ENCODE data around the gene FAM124A.

FAM124A gene, protein sequence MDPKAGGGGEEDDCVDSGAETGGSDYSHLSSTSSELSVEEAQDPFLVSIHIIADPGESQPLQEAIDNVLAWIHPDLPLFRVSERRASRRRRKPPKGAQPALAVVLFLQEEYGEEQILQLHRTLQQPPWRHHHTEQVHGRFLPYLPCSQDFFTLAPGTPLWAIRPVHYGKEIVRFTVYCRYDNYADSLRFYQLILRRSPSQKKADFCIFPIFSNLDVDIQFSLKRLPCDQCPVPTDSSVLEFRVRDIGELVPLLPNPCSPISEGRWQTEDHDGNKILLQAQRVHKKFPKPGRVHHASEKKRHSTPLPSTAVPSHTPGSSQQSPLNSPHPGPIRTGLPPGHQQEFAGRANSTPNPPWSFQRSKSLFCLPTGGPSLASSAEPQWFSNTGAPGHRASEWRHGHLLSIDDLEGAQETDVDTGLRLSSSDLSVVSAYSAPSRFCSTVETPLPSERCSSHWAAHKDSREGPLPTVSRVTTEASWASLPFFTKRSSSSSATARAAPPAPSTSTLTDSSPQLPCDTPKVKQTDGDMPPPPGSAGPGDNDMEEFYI

DNA sequence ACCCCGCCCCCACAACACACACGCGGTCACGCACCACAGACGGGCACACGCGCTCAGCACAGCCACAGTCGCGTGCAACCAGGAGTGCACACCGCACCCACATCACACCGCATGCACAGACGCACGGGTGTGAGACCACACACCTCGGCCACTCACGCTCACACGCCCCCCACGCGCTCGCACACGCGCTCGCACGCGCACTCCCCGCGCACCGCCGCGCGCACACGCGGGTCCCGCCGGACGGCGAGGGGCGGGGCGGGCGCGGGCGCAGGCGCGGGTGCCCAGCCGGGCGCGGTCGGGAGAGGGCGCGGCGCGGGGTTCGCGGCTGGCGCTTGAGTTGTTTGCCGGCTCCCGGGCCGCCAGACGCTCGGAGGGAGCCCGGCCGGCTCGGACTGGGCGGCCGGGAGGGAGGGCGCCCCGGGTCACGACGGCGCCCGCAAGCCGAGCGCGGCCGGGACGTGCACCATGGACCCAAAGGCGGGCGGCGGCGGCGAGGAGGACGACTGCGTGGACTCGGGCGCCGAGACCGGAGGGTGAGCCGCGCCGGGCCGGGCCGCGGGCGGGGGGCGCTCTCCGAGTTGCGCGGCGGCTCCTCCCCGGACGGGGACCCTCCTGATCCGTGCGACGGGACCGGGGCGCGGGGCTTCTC, at the start of gene FAM124A:
FAM124A (plus strand) TSS at position 362 of the 649 bp plus-strand sequence; CDS start at position 466, 104 bp downstream.
- no peak for DNase-seq (ENCODE audit: low read depth, low spot score)

DNA sequence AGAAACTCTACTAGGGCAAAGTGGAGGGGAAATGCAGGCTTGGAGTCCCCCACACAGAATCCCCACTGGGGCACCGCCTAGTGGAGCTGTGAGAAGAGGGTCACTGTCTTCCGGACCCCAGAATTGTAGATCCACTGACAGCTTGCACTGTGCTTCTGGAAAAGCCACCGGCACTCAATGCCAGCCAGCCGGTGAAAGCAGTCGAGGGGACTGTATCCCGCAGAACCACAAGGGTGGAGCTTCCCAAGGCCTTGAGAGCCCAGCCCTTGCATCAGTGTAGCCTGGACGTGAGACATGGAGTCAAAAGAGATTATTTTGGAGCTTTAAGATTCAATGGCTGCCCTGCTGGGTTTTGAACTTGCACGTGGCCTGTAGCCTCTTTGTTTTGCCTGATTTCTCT, 47.2 kb upstream of the FAM124A start:
- no peak for DNase-seq (ENCODE audit: low read depth, low spot score)

DNA sequence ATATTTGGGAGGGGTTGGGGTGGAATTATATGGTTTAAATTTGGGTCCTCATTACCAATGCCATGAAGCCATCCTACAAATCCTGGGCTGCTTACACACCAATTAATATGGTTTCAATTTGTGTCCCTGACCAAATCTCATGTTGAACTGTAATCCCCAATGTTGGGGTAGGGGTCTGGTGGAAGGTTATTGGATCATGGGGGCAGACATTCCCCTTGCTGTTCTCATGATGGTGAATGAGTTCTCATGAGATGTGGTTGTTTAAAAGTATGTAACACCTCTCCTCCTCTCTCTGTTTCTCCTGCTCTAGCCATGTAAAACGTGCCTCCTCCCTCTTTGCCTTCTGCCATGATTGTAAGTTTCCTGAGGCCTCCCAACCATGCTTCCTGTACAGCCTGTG, 46.6 kb upstream of the FAM124A start:
- no peak for DNase-seq (ENCODE audit: low read depth, low spot score)

DNA sequence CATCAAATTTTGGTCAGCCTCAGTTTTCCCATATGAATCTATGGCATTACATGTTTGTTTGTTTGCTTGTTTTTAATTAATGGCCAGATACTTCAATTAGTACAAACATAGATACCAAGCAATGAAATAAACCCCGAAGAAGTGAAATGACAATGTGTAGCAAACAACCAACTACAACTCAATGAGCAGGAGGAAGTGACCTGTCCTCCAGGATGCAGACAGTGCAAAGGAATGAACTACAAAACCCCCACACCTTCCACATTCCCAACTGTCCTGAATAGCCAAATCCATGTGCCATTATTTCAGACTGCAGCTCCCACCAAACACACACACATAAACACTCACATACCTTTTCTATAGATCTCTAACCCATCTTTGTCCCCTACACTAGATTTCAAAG, 45.0 kb upstream of the FAM124A start:
- DNase-seq (ENCODE audit: low read depth, low spot score), result no peak

DNA sequence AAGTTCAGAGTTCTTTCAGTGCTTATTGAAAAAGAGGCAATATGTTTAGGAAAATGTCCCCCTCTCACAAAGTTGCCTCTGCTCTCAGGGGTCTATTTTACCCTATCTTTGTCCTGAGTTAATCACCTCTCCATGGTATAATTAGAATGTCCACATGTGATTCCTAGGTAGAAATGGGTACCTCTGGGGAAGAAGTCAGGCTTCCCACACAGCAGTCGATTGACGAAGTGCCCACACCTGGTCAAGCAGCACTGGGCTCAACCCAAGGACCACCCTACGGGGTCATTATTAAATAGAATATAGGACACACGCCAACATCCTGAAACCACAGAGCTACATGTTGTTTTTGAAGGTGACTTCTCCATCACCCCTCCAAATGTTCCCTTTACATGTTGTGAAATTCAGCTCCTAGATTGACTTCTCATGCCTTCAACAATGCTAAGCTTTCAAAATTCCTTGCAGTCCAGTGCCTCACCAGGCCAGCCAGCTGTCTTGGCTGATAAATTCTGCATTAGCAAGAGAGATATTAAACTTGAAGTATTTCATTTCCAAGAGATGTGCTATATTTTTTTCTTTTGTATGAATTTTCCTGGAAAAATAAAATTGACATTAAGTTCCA, 43.6 kb upstream of the FAM124A start:
- no peak for DNase-seq (ENCODE audit: low read depth, low spot score)

DNA sequence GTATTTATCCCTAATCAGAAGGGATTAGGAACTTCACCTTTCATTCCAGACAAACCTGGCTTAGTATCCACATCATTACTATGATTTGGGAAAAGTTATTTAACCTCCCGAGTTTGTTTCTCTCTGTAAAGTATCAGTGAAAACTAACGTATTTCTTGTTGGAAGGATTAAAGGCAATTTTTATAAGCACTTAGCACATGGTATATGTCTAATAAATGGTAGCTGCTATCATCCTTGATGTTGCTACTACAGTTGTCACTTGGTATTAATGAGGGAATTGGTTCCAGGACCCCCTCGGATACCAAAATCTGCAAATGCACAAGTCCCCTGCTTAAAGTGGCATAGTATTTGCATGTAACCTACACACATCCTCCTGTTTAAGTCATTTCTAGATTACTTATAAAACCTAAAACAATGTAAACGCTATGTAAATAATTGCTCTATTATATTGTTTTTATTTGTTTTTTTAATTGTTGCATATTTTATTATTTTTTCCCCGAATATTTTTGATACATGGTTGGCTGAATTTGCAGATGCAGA, 42.7 kb upstream of the FAM124A start:
- DNase-seq (ENCODE audit: low read depth, low spot score), result no peak

DNA sequence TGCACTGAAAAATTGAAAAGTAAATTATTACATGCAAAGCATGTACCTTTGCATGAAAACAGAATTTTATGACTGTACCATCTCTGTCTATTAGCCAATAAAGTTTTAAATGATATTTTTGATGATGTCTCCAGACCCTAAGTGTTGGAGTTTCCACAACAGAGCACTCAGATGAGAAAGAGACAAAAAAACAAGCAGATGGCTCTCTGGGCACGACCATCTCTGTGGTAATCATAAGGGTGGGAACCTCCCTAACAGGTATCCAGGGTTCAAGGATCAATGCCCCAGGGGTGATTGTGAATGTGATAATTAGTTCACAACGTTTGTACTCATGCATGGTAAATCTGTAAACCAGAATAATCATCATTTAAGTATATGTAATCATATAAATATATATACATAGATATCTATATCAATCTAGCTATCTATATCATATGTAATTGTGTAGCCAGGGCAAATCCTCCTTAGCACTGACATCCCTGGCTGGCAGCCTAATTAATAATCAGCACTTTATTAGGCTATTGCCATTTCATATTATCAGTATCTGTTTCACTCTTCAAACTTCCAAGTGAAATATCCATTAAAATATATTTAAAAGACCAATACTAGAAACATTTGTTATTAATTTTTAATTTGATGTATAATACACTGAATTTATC, 41.2 kb upstream of the FAM124A start:
- no peak for DNase-seq (ENCODE audit: low read depth, low spot score)

DNA sequence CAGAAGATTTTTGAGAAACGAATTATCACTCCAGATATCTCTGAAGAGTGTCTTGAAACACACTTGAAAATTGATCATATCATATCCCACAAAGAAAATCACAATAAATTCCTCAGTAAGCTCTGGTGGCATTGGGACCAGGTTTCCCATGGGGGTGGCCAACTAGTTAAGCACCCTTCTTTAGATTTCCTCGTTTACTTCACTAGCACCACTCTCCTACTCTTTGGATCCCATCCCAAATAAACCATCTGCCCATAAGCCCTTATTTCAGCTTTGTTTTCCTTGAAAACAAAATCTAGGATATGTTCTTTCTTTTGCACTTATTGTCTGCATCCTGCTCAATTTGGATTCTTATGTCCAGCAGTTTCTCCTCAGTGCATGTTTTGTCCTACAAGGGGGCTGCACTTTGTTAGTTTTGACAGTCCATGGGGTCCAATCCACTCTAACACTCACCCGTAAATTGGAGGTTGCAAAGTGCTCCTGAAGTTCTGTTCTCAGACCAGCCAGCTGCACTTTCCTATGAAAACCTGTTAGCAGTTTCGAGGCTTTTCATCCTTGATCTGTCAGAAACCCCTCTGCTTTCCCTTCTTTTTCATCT, 40.3 kb upstream of the FAM124A start:
- no peak for DNase-seq (ENCODE audit: low read depth, low spot score)

DNA sequence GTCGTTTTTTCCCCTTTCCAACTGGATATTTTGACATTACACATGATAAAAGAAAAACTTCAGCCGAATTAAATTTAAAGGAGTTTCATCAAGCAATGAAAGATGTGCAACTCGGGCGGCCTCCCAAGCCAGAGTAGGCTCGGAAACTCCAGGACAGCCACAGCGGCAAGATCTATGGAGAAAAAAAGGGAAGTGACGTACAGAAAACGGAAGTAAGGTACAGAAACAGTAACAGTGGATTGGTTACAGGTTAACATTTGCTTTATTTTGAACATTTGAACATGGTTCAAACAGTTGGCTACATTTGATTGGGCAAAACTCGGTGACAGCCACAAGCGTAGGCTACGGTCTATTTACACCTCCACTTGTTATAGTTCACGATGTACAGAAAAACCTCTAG, 30.5 kb upstream of the FAM124A start:
- no peak for DNase-seq (ENCODE audit: low read depth, low spot score)

DNA sequence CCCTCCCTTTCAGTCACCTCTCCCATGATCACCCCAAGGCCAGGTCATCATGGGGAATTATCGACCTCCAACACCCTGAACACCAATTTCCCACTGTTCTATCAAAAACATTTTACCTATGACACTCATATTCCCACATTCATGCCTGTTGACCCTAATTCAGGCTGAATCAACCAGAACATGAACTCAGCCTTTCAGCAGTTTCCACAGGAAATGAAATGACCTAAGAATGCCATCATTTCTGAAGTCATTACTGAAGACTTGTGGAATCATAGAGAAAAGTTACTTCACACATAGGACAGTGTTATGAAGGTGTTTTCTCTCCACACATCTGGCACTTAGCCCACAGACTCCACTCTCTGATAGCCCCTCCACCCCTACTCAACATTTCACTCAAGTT, 29.9 kb upstream of the FAM124A start:
- no peak for DNase-seq (ENCODE audit: low read depth, low spot score)

DNA sequence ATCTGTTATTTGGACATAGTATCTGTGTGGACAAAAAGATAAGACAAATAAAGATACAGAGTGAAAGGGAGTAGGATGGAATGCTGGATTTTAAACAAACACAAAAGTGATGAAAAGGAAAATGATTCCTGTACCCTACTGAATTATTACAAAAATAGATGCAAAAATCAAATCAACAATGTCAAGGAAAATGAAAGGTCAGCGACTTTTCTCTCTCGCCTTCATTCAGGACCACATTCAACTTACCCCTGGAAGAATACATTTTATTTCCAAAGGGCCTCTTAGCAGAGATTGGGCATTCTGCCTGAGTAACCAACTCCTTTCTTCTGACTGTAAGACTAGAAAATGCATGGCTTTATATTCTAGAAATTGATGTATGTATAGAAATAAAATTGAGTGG, 28.8 kb upstream of the FAM124A start:
- no peak for DNase-seq (ENCODE audit: low read depth, low spot score)

DNA sequence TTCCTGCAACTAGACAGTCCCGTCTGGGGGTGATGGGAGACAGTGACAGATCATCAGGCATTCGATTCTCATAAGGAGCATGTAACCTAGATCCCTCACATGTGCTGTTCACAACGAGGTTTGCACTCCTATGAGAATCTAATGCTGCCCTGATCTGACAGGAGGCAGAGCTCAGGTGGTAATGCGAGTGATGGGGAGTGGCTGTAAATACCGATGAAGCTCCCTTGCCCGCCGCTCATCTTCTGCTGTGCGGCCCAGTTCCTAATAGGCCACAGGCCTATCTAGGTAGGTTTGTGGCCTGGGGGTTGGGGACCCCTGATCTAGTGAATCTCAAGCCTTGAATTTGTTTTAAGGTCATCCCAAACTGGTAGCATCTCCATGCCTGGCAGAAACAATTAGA, 27.3 kb upstream of the FAM124A start:
- DNase-seq (ENCODE audit: low read depth, low spot score), result no peak

DNA sequence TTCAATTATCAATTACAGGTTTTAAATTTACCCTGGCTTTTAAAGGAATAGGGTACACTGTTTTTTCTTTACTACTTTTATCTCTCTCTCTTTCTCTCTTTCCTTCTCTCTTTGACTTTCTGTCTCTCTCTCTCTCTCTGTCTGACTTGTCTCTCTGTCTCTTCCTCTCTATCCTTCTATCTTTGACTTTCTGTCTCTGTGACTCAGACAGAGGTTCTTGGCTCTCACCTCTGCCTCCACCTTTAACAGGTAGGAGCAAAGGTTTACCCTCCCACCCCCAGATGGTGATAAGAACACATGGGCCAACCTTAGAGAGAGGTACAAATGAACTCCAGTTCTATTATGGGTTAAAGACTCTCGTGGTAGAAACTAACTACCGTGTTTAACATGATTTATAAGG, 20.3 kb upstream of the FAM124A start:
- no peak for DNase-seq (ENCODE audit: low read depth, low spot score)

DNA sequence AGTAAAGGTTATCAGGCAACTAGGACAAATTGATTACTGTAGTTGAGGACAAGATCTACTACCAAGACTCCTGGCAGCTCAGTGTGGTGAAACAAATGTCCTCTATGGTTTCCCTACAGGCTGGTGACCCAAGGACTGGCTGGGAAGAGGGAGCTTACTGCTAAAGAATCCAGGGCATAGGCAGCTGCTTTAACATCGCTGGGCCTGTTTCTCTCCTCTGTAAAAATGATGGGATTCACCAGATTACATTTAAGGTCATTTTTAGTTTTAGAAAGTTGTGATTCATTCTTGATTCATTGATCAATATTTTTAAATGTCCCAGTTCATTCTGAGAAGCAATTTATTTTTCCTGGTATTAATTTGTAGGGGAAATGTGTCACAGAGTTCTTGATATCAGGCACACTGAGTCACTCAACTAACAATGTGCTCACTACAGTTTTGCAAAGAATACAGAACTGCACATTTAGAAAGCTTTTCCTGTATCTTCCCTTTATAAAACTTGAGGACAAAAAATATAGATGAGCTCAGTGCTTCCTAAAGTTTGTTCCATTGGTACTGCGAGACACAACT, 19.6 kb upstream of the FAM124A start:
- DNase-seq (ENCODE audit: low read depth, low spot score), result no peak

DNA sequence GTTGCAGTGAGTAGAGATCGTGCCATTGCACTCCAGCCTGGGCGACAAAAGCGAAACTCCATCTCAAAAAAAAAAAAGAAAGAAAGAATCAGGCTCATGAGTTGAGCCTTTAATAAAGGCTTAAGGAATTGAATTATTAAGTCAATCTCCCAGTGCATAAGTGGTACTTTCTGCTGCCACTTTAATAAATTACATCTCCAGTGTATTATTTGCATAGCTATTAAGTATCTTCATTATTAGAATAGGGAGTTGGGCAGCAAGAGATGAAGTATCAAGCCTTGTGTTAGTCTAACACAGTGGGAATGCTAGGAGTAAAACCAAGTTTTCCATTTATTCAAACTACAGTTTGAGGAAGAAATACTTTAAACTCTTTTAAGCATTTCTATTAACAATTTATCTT, 15.6 kb upstream of the FAM124A start:
- DNase-seq (ENCODE audit: low read depth, low spot score), result no peak

DNA sequence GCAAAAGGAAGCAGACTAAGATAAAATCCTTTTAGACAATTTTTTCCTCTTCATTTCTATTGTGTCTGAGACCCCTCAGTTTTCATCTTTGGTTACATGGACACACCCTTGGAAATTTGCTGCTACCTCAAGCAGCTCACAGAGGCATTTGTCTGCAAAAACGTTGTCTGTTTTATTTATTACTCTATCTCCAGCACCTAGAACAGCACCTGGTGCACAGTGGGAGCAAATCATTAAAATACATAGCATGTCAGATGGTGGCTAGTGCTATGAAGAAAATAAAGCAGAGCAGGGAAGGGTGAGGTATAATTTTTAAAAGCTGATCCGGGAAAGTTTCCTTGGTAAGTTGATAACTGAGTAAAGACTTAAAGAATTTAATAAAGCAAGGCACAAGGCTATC, 14.3 kb upstream of the FAM124A start:
- DNase-seq (ENCODE audit: low read depth, low spot score), result no peak

DNA sequence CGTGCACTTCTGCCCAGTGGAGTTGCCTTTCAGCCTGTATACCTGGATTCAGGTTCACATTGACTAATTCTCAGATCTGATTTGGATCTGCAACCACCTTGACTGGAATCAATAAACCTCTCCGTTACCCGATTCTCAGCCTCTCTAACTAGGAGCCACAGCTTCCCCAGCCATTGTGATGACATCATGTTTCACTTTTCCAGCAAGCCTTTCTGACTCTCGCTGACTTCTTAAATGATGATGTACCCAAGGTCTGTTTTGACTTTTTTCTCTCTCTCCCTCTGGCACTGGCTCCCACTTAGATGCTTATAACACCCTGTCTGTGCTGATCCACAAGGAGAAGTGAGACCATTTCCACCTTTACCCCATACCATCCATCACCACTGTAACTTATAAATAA, 13.5 kb upstream of the FAM124A start:
- no peak for DNase-seq (ENCODE audit: low read depth, low spot score)

DNA sequence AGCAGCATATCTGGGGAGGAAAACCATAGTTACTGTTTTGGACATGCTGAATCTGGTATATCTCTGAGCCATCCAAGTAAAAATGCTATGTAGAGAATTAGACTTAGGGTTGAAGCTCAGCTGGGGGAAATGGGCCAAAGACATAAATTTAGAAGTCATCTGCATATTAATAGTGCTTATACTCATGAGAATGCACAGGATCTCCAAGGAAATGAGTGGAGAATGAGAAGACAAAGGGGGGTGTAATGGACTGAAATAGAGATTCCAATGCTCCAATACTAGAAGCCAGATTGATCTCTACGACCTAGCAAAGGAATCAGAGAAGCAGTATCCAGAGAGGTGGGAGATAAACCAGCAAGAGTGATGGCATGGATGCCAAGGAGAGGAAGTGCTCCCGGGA, 10.3 kb upstream of the FAM124A start:
- DNase-seq (ENCODE audit: low read depth, low spot score), result no peak

DNA sequence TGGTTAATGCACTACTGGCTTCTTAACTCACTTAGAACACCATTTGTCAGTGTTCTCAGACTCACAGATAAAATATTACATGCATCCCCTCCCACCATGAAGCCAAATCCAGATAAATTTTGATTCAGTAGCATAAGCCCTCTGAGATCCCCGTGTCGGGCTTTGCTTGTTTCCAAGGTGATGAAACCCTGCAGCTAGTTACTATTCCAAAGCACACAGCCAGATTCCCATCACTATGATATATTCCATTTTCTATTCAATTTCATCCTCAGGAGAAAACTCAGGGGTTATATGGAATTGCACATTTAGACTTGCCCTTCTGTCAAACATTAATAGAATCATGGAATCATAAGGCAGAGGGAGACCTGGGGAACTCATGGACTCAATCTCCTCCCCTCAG, 9.4 kb upstream of the FAM124A start:
- no peak for DNase-seq (ENCODE audit: low read depth, low spot score)

DNA sequence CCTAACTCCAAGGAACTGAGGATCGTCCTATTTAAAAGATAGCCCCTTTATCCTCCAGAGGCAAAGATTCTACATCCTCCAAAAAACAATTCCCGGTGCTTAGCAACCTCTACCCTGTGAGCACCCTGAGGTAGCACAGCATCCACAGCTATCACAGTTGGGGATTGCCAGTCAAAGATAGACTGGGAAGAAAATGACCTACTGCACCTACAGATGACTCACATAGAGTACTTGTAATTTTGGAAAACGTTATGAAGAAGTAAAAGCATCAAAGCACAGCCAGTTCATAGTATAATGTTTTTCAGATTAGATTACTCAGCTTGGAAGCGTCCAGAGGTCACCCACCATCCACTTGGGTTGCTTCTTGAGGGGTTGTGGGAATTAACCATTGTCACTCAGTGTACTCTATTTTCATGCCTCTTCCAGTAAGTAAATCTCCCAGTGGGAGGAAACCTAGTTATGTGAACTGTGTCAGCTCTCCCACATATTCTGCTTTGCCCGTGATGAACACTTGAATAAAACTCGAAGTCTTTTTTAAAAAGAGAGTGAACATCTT, 8.9 kb upstream of the FAM124A start:
- peak; percentile 57 for DNase-seq (ENCODE audit: low read depth, low spot score)

DNA sequence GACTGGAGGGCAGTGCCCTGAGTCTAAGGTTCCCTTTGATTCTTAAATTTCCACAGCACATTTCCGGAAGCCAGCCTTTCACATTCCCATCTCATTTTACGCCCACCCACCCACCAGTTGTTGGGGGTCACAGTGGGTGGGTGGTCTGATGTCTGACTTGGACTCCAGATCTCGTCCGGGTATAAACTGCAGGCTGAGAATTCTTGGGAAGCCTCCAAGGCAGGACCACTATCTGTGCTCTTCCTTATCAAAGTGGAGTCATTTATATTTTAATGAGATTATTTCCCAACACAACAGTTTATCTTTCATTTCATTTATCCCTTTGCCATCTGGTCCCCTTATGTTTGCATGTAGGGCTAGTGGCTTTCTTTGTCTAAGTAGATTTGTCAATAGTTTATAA, 3.6 kb upstream of the FAM124A start:
- no peak for DNase-seq (ENCODE audit: low read depth, low spot score)
